ENCODE results near the gene NKAIN1.

DNA sequence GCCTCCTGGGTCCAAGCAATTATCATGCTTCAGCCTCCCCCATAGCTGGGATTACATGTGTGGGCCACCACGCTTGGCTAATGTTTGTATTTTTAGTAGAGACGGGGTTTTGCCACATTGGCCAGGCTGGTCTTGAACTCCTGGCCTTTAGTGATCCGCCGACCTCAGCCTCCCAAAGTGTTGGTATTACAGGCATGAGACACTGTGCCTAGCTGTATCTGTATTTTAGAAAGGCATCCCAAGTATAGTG lies 69.3 kb downstream of the NKAIN1 start:
- no peak for TF ChIP-seq POLR2A (IDR thresholded peaks at IDR 0.05)
- TF ChIP-seq CTCF (IDR thresholded peaks at IDR 0.05): no peak
- no peak for TF ChIP-seq EP300 (IDR thresholded peaks at IDR 0.05)
